ENCODE data around the gene FOXF1.

FOXF1 gene

DNA sequence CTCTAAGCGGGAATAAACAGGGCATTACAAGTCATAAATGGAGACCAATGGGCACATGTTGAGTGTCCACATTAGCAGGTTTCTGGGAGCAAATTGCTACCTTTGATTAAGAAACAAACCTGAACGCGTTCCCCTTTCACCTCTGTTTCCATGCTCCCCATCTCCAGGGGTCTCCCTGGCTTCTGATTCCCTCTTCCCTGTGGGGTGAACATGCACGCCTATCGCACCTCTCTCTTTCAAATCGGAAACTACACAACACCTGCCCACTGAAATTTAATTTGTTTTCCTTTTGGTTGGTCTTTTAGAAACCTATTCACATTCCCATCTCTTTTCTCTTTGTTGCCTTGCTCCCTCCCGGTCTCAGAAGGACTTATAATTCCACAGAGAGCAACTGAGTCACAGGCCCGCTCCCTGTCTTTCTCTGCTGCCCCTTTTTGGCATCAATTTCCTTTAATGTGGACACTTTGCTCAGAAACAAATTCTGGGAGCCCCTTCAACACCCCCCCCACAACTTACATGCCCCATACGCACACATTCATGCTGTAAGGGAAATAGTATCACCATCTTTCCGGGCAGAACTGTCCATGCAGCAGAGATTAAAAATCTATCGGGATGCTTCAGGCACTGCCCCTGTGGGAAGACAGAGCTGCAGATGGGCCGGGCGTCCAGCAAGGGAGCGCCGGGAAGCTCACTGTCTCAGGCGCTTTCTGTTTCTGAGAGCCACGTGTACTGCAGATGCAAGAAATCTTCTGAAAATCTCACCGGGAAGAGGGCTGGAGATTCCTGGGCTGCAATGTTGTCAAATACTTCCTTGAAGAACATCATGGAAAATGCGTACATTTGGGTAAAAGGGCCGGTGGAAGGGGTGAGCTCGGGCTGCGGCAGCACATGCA, 7.2 kb upstream of the FOXF1 start:
- no peak for DNase-seq
- in situ Hi-C loops (cut with MboI; ENCODE audit: low pct_unique_long_range_greater_than_20kb, low sequenced_read_pairs), result loop anchor here (25.0 kb wide), 1 partner anchor 691 kb away; no protein-coding TSS in a partner anchor

DNA sequence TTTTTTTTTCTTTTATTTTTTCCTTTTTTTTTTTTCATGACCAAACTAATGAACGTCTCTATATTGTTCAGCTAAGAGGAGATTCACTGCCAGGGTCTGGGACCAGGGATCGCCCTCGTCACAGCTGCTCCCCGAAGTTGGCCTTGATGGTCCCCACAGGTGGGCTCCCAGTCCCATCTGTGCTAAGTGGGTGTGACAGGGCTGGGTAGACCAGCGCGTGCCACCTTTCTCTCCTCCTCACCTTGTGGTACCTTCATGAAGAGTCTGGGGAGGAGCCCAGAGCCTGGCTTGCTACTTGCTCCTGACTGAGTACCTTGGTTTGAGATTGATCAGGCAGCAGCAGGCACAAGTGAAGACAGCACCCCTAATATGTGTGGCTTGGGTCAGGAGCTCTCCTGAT, 6.5 kb upstream of the FOXF1 start:
- in situ Hi-C loops (cut with MboI; ENCODE audit: low pct_unique_long_range_greater_than_20kb, low sequenced_read_pairs), result loop anchor here (25.0 kb wide), 1 partner anchor 692 kb away; no protein-coding TSS in a partner anchor
- DNase-seq, result no peak

DNA sequence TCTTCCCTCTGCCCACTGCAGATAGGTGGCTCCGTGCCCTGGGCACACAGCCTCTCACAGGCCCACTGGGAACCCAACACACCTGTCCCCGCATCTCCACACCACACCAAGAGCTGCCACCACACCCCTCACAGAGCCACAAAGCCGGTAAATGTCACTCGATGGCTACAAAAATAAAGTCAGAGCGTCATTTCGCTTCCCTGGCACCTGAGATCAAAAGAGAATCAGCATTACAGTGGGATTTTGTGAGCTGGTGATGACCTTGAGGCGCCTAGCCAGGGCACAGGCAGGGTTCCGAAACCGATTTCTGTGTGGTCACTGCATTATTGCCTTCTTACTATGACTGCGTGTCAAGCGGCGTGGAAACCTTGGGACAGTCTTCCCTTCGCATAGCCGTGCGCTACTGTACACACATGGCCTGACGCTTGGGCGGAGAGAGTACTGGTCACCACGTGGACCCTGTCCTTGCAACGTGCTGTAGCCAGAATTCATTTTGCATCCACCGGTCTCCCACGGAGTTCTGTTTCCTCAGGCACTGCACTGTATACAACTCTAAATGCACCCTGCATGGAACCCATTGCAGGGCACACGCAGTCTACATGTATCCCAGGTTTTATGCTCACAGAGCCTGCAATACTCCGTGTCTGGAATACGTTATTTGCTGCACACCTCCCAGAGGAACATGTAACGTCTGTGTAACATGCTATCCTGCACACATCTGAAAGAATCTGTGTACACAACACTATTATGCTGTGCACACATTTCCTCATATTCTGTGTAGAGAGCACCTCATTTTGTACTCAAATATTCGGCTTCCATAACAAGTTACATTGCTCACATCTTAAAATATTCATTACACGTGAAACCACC, 5.8 kb upstream of the FOXF1 start:
- in situ Hi-C loops (cut with MboI; ENCODE audit: low pct_unique_long_range_greater_than_20kb, low sequenced_read_pairs), result loop anchor here (25.0 kb wide), 1 partner anchor 692 kb away; no protein-coding TSS in a partner anchor
- DNase-seq, result no peak

DNA sequence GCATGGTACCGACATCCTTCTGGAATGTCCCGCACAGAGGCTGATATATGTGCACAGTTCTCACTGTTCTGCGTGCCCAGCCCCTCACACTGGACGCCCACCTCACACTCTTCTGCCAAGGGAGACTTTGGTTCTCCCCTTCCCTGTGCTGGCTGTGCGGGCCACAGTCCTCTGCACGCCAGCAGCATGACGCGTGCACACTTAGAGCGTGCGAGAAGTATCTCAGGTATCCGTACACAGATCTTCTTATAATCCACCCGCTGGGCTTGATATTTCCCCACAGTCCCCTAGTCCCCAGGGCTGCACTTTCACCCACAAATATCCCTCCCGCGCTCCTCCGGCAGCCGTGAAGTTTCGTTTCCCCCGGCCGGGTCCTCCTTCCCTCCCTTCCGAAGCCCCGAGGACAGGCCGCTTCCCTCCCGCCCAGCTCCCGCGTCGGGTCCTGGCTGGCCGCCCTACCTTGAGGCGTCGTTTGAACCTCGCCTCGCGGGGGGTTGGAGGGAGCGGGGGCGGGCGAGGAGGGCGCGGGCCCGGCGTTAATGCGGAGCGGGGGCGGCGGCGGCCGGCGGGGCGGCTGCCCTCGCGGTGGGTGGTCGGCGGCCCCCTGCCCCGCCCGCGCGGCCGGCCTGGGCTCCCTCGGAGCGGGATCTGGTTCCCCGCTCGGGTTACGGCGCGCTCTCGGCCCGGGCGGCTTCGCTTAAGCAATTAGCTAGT, 5.0 kb upstream of the FOXF1 start:
- in situ Hi-C loops (cut with MboI; ENCODE audit: low pct_unique_long_range_greater_than_20kb, low sequenced_read_pairs), result loop anchor here (25.0 kb wide), 1 partner anchor 693 kb away; no protein-coding TSS in a partner anchor
- DNase-seq, result no peak

DNA sequence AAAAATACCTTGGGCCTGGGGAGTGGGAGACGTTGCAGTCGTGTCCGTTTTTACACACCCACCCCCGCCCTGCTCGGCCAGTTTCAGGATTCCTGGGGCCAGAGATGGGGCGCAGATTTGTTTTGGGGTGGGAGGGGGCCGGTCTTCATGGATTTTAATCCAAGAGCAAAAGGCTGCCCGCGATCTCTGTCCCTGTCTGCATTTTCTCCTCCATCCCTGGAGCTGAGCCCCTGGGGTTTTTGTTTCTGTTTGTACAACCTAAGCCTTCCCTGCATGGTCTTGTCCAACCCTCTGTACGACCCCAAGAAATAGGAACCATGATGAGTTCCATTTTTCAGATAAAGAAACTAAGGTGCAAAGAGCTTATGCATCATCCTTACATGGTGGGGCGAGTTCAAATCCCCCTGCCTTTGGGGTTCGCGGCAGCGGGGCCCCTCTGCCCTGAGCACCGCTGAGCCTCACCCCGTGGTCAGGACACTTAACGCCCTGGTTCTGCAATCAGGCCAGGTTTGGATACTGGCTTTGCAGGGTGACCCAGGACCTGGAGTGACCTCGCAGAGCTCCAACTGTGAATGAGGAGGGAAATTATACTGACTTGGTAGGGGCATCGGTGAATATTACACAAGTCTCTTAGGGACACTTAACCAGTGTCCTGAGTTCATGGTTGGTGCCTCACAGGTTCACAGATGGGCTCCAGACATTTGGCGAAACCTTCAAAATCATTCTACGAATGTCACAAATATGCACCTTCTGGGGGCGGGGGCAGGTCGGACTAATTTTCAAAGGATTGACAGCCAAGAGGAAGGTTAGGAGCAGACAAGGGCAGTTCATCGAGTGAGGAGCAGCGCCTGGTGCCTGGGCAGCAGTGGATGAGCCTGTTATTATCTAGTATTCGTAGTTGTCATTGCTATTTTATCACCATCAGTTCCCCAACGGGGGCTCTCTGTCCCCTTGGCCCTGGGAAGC, 4.1 kb upstream of the FOXF1 start:
- in situ Hi-C loops (cut with MboI; ENCODE audit: low pct_unique_long_range_greater_than_20kb, low sequenced_read_pairs), result loop anchor here (25.0 kb wide), 1 partner anchor 694 kb away; no protein-coding TSS in a partner anchor
- no peak for DNase-seq

DNA sequence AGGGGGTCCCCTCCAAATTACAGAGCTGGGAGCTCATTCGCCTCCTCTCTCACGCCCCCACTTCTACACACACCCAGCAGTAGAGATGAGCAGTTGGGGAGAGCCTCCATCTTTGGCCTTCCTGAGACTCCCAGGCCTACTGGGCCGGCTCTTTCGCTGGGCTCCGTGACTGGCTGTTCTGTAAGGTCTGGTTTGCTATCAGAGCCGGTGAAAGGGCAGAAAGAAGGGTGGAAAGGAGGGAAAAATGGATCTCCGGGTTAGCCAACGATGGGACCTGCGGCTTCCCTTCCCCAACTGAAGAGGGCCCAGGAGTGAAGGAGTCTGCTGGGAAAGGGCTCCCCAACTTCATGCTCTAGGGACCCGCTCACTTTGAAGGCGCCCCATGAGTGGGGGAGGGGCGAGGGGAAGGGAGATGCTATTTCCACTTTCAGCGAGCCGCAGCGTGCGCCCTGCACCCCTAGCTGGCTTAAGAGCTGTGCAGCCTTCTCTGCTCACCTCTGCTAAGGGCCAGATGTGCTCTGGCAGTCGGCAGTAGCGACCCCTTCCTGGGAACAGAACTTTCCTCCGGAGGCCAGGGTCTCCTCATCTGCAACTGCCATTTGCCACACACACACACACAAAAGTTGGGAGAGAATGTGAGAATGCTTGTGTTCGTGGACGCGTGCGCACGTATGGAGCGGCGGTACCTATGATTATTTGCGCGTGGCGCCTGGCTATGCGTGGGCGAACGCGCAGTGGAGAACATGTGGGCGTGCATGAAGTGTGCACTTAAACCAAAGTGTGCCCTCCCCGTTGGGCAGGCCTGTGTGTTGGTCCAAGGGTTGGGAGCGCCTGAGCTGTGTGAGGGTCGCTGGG, 2.9 kb upstream of the FOXF1 start:
- no peak for DNase-seq
- in situ Hi-C loops (cut with MboI; ENCODE audit: low pct_unique_long_range_greater_than_20kb, low sequenced_read_pairs), result loop anchor here (25.0 kb wide), 1 partner anchor 695 kb away; no protein-coding TSS in a partner anchor

DNA sequence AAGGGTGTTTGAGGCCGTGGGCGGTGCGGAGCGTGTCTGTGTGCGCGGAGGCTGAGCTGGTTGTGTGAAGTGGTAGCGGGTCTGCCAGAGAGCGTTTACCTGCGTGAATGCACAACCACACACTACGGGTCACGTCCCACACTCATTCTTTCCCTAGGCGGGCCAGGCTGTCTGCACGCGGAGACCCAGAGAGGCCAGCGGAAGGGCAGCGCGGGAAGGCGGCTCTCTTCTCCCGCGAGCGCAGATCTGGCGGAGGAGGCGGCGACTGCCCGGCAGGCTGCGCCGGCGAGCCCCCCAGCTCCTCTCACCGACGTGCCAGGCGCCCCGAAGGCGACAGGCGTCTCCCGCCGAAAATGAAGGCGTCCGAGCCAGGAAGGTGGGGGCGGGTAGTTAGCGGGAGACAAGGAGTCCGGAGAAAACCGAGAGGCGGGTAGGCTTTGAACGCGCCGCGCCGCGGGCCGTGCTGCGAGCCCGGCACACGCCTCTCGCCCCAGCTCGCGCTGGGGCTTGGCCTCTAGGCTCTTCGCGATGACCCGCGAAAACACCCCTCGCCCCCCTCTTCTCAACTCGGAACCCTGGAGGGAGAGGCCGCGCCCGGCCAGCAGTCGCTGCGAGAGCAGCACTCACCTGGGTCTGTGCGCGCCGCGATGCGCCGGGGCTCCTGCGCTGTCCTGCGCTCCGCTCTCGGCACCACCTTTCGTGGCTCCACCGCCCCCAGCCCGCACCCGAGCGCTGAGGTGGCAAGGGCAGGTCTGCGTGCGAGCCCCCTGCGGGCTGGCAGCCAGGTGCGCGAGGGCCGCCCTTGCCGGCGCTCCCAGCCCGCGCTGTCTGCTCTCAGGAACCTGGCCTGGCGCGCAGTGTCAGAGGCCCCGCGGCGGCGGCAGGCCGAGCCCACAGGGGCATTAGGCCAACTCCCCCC, 2.0 kb upstream of the FOXF1 start:
- DNase-seq, result no peak
- in situ Hi-C loops (cut with MboI; ENCODE audit: low pct_unique_long_range_greater_than_20kb, low sequenced_read_pairs), result loop anchor here (25.0 kb wide), 1 partner anchor 696 kb away; no protein-coding TSS in a partner anchor

DNA sequence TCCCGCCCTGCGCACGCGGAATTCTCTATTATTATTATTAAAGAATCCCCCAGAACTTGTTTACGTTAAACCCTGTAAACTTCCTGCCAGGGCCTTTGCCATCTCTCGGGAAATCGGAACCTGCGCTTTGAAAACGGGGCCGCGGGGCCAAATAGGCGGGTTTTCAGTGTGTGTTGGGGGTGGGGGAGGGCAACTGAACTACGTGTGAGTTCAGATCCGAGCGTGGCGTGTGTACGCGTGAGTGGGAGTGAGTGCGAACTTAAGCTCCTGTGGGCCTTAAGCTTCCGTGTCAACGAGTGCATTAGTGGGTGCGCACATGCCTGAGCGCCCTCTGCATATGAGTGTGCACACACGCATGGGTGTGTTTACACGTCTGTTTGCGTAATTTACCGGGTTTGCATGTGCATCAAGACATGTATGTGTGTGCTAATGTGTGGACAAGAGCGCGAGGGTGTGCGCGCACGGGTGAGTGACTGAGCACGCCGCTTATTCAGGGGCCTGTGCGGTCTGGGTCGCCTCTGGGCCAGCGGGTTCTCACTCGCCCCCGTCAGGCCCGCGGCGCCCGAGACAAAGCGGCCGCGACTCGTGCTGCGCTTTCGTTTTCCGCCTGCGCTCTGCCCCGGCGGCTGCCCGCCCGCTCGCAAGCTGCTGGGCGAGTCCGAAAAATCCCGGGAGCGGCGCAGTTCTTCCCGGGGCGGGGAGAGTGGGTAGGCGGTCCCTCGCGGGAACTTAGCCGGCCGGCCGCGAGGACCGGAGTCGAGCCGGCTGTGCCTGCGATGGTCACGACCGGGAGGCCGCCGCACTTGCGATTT, 1.2 kb upstream of the FOXF1 start:
- in situ Hi-C loops (cut with MboI; ENCODE audit: low pct_unique_long_range_greater_than_20kb, low sequenced_read_pairs), result loop anchor here (25.0 kb wide), 1 partner anchor 697 kb away; no protein-coding TSS in a partner anchor
- DNase-seq, result no peak

DNA sequence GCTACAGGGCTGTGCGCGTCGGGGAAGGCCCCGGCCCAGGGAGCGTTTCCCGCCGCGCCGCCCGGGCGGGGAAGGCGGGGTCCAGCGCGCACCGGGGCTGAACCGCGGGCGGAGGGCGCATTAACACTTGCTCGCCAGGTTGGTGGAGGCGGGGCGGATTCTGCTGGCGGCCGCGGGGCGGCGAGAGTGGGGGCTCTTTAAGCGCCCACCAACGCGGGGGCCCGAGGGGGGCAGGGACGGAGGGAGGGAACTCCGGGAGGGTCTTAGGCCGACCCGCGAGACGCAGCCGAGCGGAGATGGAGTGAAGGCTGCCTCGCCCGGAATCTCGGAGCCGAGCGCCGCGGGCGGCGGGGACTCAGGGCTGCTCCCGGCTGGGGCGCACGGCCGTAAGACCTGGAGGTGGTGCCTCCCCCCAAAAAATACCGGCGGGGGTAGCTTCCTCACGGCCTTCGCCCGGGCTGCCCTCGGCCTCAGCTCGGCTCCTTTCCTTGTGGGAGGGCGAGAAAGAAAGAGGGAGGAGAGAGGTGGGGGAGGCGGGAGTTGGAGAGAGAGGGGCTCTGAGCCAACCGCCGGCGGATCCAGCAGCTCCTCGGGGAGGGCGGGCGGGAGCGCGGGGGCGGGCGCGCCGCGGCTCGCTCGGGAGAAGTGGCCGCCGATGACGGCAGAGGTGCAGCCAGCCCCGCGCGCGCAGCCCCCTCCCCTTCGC, 415 bp upstream of the FOXF1 start:
- DNase-seq, result no peak
- in situ Hi-C loops (cut with MboI; ENCODE audit: low pct_unique_long_range_greater_than_20kb, low sequenced_read_pairs), result loop anchor here (10.0 to 25.0 kb wide), 2 partner anchors 435 to 698 kb away; no protein-coding TSS in a partner anchor

DNA sequence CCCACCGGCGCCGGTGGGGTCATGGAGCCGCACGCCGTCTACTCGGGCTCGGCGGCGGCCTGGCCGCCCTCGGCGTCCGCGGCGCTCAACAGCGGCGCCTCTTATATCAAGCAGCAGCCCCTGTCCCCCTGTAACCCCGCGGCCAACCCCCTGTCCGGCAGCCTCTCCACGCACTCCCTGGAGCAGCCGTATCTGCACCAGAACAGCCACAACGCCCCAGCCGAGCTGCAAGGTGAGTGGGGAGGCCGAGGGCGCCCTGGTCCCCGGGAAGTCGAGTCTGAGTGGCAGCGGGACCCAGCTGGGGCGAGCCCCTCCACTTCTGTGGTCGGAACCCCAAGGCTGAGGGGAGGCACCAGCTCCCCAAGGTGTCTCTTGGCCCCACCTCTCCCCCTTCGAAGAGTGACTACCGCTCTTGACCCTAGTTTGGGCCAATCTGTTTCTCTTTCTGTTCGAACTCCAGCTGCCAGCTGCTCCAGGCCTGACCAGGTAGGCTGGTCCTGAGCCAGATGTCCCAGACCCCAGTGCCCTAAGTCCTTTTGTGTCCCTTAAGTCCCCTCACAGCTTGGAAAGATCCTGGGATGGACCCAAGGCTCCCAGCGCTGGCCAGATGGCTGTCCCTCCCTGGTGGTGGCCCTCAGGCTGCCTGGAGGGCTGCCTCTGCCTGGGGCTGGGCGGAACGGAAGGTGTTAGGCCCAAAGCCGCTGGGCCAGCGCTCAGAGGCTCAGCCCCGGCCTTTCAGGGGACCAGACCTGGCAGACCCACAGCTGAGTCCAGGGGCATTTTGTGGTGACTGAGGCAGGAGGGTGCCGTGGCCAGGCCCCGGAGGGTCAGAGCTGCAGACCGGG, 1.2 kb downstream of the FOXF1 start:
- in situ Hi-C loops (cut with MboI; ENCODE audit: low pct_unique_long_range_greater_than_20kb, low sequenced_read_pairs), result loop anchor here (10.0 to 25.0 kb wide), 2 partner anchors 437 to 699 kb away; no protein-coding TSS in a partner anchor

DNA sequence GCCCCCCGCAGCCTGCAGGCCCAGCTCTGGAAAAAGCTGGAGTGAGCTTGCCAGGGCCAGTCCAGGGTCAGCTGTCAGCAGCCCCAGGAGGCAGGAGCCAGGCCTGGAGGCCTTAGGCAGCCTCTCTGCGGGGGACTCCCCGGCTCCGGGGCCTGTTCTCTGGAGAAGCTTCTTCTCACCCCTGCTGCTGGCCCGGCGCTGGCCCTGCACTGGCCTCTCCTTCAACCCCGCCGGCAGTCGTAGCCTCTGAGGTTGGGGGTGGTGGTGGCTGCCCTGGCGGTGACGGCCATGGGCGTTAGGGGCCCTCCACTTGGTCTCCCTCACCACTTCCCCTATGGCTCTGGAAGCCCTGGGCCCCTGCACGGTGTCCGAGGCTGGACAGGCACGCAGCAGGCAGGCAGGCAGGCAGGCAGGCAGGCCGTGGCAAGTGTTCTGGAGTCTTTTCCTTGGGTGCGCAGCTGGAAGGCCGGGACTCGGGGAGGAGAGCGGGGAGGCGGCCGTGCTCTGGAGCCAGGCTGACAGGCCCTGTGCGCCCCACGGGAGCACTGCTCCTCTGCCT, 2.1 kb downstream of the FOXF1 start:
- in situ Hi-C loops (cut with MboI; ENCODE audit: low pct_unique_long_range_greater_than_20kb, low sequenced_read_pairs), result loop anchor here (10.0 to 25.0 kb wide), 2 partner anchors 438 to 700 kb away; no protein-coding TSS in a partner anchor
- DNase-seq, result no peak

More for the DNA sequence above, 1.2 kb downstream of the FOXF1 start:
- DNase-seq, result no peak

DNA sequence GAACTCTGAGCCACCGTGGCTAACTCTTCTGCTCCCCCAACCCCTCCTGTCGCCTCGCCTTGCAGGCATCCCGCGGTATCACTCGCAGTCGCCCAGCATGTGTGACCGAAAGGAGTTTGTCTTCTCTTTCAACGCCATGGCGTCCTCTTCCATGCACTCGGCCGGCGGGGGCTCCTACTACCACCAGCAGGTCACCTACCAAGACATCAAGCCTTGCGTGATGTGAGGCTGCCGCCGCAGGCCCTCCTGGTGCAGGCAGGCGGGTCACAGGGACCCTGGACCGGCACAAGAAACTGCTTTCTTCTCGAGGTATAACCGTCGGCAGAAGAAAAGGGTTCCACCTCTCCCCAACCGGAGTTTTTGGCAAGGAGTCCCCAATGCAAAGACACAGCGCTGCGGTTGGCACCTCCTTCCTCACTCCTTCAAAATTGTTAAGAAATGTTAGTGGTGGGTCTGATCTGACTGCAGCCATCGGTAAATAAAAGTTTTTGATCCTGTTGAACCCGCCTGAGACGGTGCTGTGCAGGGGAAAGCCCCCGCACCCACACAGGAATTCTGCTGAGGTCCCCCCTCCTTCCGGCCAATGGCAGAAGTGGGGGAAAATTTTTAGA, 2.6 kb downstream of the FOXF1 start:
- in situ Hi-C loops (cut with MboI; ENCODE audit: low pct_unique_long_range_greater_than_20kb, low sequenced_read_pairs), result loop anchor here (10.0 to 25.0 kb wide), 2 partner anchors 438 to 701 kb away; no protein-coding TSS in a partner anchor

More for the DNA sequence above, 2.6 kb downstream of the FOXF1 start:
- DNase-seq, result no peak

All from KBM-7 (cell line).